ENCODE results near the gene UNC5A.

Gene UNC5A

DNA sequence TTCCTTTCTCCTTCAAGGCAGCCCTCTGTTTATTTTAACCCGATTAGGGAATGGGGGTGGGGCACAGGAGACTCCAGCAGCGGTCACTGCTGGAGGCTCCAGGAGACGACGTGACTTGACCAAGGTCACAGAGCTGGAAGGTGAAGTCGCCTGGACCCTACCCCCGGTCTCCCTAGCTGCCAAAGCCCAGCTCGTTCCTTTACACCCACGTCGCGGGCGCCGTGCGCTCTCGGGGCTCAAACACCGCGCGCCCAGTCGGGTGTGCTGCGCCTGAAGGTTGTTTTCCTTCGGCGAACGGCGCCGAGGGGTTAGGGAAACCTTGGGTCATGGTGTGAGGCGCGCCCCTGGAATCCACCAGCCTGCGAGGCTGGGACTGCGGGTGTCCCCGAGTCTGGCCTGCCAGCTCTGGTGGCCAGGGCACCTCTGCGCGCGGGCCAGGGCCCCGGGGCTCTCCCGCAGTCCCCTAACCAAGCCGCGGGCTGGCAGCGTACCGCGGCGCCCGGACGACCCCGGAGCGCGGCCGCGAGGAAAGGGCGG is 747 bp upstream of the UNC5A start:
- no peak for TF ChIP-seq CTCF (IDR thresholded peaks at IDR 0.05; ENCODE audit: insufficient read depth, low read length, poor library complexity, severe bottlenecking)
- Histone ChIP-seq H3K27me3 (replicated peaks; ENCODE audit: control insufficient read depth, insufficient read depth, low read length) (peaks cover 3% of the 10 kb centered on the region; the same call in 1 of the 2 replicates), H3K4me3 (replicated peaks; ENCODE audit: low read depth, low read length) (no peak overlapping the region), H3K36me3 (ENCODE audit: control insufficient read depth, insufficient read depth, low read length) (no peaks in the 10 kb centered on the region)
- DNase-seq (ENCODE audit: extremely low read depth, insufficient read length) = no peak

- Histone ChIP-seq H3K36me3 (ENCODE audit: control insufficient read depth, insufficient read depth, low read length) (no peaks in the 10 kb centered on the region), H3K27me3 (replicated peaks; ENCODE audit: control insufficient read depth, insufficient read depth, low read length) (peaks cover 3% of the 10 kb centered on the region; the same call in 1 of the 2 replicates), H3K4me3 (replicated peaks; ENCODE audit: low read depth, low read length) (no peak overlapping the region)
- no peak for DNase-seq (ENCODE audit: extremely low read depth, insufficient read length)
- no peak for TF ChIP-seq CTCF (IDR thresholded peaks at IDR 0.05; ENCODE audit: insufficient read depth, low read length, poor library complexity, severe bottlenecking)
Measured at GRCh38 chr5:176810687-176811501, 535 bp downstream of the UNC5A start.

- no peak for DNase-seq (ENCODE audit: extremely low read depth, insufficient read length)
- peaks cover 4% of the 10 kb centered on the region for H3K27me3 ChIP-seq (replicated peaks; ENCODE audit: control insufficient read depth, insufficient read depth, low read length)
- peak; percentile 44 for TF ChIP-seq CTCF (IDR thresholded peaks at IDR 0.05; ENCODE audit: insufficient read depth, low read length, poor library complexity, severe bottlenecking)
Measured at GRCh38 chr5:176812269-176813259, 2.2 kb downstream of the UNC5A start.

DNA sequence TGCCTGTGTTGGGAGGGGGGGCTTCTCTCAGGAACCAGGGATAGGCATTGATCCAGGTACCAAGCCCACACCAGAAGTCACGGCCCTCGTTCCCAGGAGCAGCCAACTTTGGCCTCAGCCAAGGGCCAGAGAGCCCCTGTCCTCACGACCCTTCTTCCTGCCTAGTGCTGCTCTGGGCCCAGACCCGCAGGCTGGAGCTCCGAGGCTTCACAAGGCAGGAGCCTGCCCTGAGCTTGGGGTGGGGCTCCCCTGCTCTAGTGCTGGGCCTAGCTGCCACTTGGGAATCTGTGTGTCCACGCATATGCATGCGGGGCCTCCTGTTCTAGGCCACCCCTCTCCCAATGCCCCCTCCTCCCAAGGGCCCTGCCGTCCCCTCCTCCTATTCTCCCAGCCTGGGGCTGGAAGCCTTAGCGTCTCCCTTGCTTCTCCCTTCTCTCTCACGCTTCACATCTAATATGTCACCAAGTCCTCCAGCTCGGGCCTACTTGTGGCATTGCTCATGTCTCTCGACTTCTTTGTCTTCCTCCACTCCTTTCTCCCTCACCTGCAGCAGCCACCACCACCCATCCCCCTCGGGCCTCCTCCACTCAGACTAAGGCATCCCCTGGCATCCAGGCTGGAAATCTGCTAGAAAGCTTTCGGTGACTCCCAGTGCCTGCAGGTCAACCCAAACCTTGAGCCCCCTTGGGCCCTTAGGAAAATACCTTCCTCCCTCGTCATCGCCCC is 3.4 kb downstream of the UNC5A start:
- TF ChIP-seq CTCF (IDR thresholded peaks at IDR 0.05; ENCODE audit: insufficient read depth, low read length, poor library complexity, severe bottlenecking) = no peak

More at GRCh38 chr5:176812269-176813259, 2.2 kb downstream of the UNC5A start:
- H3K4me3 ChIP-seq (replicated peaks; ENCODE audit: low read depth, low read length) = no peak overlapping the region
- no peaks in the 10 kb centered on the region for H3K36me3 ChIP-seq (ENCODE audit: control insufficient read depth, insufficient read depth, low read length)

DNA sequence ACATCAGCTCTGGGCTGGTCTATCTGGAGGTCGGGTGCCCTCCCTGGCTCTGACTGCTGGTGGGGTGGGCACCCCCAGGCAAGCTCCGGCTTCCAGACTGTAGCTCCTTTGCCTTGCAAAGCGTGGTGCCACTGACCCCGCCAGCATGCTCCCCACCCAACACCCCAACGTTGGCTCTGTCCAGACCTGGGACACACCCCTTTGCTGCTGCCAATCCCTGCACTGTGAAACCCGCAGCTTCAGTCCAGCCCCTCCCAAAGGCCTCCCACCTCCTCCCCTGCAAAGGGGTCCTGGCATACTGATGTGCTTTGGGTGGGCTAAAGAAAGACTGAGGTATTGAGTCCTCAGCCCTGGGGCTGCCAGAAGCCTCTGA is 3.9 kb downstream of the UNC5A start:
- H3K27me3 ChIP-seq (replicated peaks; ENCODE audit: control insufficient read depth, insufficient read depth, low read length) = peaks cover 4% of the 10 kb centered on the region
- H3K4me3 ChIP-seq (replicated peaks; ENCODE audit: low read depth, low read length) = no peak overlapping the region
- DNase-seq (ENCODE audit: extremely low read depth, insufficient read length) = no peak
- H3K36me3 ChIP-seq (ENCODE audit: control insufficient read depth, insufficient read depth, low read length) = no peaks in the 10 kb centered on the region
- TF ChIP-seq CTCF (IDR thresholded peaks at IDR 0.05; ENCODE audit: insufficient read depth, low read length, poor library complexity, severe bottlenecking) = no peak

More for the DNA sequence above, 3.4 kb downstream of the UNC5A start:
- peaks cover 4% of the 10 kb centered on the region for H3K27me3 ChIP-seq (replicated peaks; ENCODE audit: control insufficient read depth, insufficient read depth, low read length)
- H3K36me3 ChIP-seq (ENCODE audit: control insufficient read depth, insufficient read depth, low read length) = no peaks in the 10 kb centered on the region
- no peak for DNase-seq (ENCODE audit: extremely low read depth, insufficient read length)
- no peak overlapping the region for H3K4me3 ChIP-seq (replicated peaks; ENCODE audit: low read depth, low read length)

Measured in GM06990 (cell line).